ENCODE measurements around the gene NUAK2.

NUAK2 gene

DNA sequence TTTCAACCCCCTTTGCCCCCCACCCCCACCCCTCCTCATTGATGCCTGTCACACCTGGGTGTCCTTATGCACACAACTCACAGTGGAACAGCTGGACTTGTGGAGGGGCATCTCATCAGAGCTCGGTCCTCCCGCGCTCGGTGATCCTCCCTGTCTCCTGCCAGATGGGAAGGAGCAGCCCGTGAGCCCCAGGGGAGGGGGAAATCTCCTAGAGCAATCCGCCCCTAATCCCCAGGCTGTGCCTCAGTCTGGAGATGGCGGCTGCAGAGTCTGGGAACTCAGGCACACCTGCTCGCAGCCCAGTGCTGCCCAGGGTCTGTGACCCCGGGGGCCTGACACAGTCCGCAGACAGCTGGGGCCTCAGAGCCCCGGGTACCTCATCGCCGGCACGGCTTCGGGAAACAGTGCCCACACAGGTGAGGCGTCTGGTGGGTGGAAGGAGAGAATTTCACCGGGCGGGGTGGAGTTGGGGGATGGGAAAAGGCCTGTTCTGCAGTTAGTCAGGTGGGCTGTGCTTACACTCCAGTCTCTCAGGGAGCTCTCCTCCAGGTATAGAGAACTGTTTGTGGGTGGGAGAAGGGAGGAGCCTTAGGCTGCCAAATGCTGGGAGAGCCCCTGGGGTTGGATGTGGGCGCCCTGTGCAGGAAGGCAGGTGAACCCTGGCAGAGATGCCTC is 64.5 kb downstream of the NUAK2 start:
- no peak for DNase-seq (ENCODE audit: low spot score)

DNA sequence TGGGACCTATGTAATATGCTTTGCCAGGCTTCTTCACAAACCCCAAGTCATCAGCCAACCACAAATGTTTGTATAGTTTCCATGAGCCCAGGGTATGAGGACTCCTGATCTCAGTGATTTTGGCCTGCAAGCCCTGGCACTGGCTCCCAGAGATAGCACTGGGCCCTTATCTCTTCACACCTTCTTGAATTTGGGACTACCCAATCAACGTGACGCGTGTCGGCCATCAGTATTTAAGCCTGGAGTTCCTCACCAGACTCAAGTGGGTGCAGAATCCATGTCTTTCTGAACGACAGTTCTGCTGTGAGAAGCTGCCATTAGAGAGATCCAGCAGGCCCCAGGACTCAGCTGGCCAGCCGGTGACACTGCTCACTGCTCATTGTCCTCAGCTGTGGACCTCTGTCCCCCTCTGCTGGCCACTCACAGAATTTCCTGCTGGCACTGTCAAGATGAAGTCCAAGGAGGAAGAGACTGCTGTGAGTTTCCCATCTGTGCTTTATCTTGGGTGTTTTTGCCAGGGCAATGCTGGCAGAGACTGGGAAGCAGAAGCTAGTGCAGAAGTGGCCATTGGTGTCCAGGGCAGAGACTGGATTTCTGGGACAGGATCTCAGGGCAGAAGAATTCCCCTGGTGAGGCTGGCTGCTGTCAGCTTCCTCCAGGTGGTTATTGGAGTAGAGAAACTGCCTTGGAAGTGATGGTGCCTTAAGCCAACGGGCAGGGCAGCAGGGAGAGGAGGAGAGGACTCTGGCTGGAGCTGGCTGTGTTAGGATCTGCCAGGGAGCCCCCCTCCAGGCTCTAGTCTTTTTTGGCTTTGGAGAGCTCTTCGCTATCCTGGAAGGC is 65.4 kb downstream of the NUAK2 start:
- DNase-seq (ENCODE audit: low spot score), result peak; percentile 92

Measured in left forelimb (tissue), 1 donor.